Neural cell (in vitro differentiated cells): ENCODE data around the gene LCE1F. TPM values are rescaled to one million over a fixed set of nuclear protein-coding genes. Genes with fewer than 3 reads are reported as not detected.

Experiments
- H2AFZ ChIP-seq: fragments of 200-600, 300-800 bp; sonication (generic), shearing (Covaris generic); 2 replicates; pipeline ENCODE4 v1.6.0; 2014; ENCODE audit warnings: low read depth, mild to moderate bottlenecking, antibody characterized with exemption, low read length, moderate library complexity
- H3F3A ChIP-seq: fragments of 200-600 bp; shearing (Covaris generic); 2 replicates; pipeline ENCODE4 v1.6.1; 2016; ENCODE audit warnings: mild to moderate bottlenecking, moderate library complexity, mixed read lengths, antibody characterized with exemption, low read length; ENCODE audit not compliant: insufficient read depth, poor library complexity, severe bottlenecking
- H3K27ac ChIP-seq: fragments of 200-600, 300-800 bp; sonication (generic), shearing (Covaris generic); 2 replicates; pipeline ENCODE4 v1.5.1; 2014; ENCODE audit warnings: mild to moderate bottlenecking, low read length, moderate library complexity
- H3K27me3 ChIP-seq: fragments of 300-800, 200-600 bp; sonication (generic), shearing (Covaris generic); 2 replicates; pipeline ENCODE4 v1.6.0; 2014; ENCODE audit warnings: mild to moderate bottlenecking, low read depth, low read length, moderate library complexity; ENCODE audit not compliant: insufficient read depth
- H3K36me3 ChIP-seq: fragments of 300-800, 200-600 bp; sonication (generic), shearing (Covaris generic); 2 replicates; pipeline ENCODE4 v1.5.1; 2014; ENCODE audit warnings: mild to moderate bottlenecking, antibody characterized with exemption, low read length, moderate library complexity; ENCODE audit not compliant: insufficient read depth
- H3K4me2 ChIP-seq: fragments of 300-800, 200-600 bp; sonication (generic), shearing (Covaris generic); 2 replicates; pipeline ENCODE4 v1.6.0; 2014; ENCODE audit warnings: mild to moderate bottlenecking, low read length
- H3K4me3 ChIP-seq: fragments of 300-800, 200-600 bp; sonication (generic), shearing (Covaris generic); 2 replicates; pipeline ENCODE4 v1.5.1; 2014; ENCODE audit warnings: mild to moderate bottlenecking, low read length, moderate library complexity
- H3K79me2 ChIP-seq: fragments of 200-600 bp; shearing (Covaris generic); replicated peaks from 2 replicates; pipeline ENCODE4 v1.6.0; 2014; ENCODE audit warnings: mild to moderate bottlenecking, low read length, moderate library complexity; ENCODE audit not compliant: insufficient read depth
- H3K9ac ChIP-seq: fragments of 300-800, 200-600 bp; sonication (generic), shearing (Covaris generic); 2 replicates; pipeline ENCODE4 v1.6.1; 2016; ENCODE audit warnings: mild to moderate bottlenecking, low read length, mixed read lengths
- H3K9me2 ChIP-seq: fragments of 200-600 bp; shearing (Covaris generic); 2 replicates; pipeline ENCODE4 v1.6.1; 2016; ENCODE audit warnings: mild to moderate bottlenecking, low read length, mixed read lengths; ENCODE audit not compliant: insufficient read depth
- H3K9me3 ChIP-seq: fragments of 200-600, 300-800 bp; sonication (generic), shearing (Covaris generic); 2 replicates; pipeline ENCODE4 v1.6.1; 2016; ENCODE audit warnings: mild to moderate bottlenecking, mixed run types, low read length, moderate library complexity, mixed read lengths
- H4K20me1 ChIP-seq: fragments of 200-600 bp; shearing (Covaris generic); 2 replicates; pipeline ENCODE4 v1.6.1; 2016; ENCODE audit warnings: mild to moderate bottlenecking, mixed run types; ENCODE audit not compliant: insufficient read depth
- EP300 ChIP-seq: fragments of 450-650 bp; conservative IDR thresholded peaks from 2 replicates; pipeline ENCODE4 v1.6.1; 2014; ENCODE audit warnings: antibody characterized with exemption, mild to moderate bottlenecking, moderate library complexity; ENCODE audit not compliant: poor library complexity, severe bottlenecking
- EZH2 ChIP-seq: fragments of 200-600, 300-800 bp; shearing (Covaris generic), sonication (generic); IDR thresholded peaks from 2 replicates; pipeline ENCODE4 v1.6.1; 2014; ENCODE audit warnings: antibody characterized with exemption, low read length, borderline replicate concordance, mild to moderate bottlenecking; ENCODE audit not compliant: insufficient read depth, poor library complexity, severe bottlenecking
- POLR2AphosphoS5 ChIP-seq: IDR thresholded peaks from 2 replicates; pipeline ENCODE4 v1.6.1; 2012
- RAD21 ChIP-seq: fragments of 450-650 bp; conservative IDR thresholded peaks from 2 replicates; pipeline ENCODE4 v1.6.1; 2014; ENCODE audit warnings: antibody characterized with exemption, mild to moderate bottlenecking, moderate library complexity
- SMC3 ChIP-seq: fragments of 450-650 bp; conservative IDR thresholded peaks from 2 replicates; pipeline ENCODE4 v1.6.1; 2014; ENCODE audit warnings: antibody characterized with exemption, mild to moderate bottlenecking, moderate library complexity; ENCODE audit not compliant: poor library complexity
- TAF1 ChIP-seq: IDR thresholded peaks from 2 replicates; pipeline ENCODE4 v1.6.1; 2012; ENCODE audit warnings: low read depth
- polyA plus RNA-seq: library from polyadenylated mRNA; depleted of rRNA; stranded (reverse); fragments of >200 nt; gene quantifications from 2 replicates; pipeline ENCODE4 v1.2.3, GENCODE V29; 2014
- TF ChIP-seq, protein P1 (sequence below): fragments of 450-650 bp; IDR thresholded peaks from 2 replicates; pipeline ENCODE4 v1.5.1; 2014; ENCODE audit warnings: antibody characterized with exemption, mild to moderate bottlenecking, moderate library complexity; ENCODE audit not compliant: poor library complexity, severe bottlenecking

Gene LCE1F
- polyA plus RNA-seq, 1 donor from 2014 or later, result not detected

DNA sequence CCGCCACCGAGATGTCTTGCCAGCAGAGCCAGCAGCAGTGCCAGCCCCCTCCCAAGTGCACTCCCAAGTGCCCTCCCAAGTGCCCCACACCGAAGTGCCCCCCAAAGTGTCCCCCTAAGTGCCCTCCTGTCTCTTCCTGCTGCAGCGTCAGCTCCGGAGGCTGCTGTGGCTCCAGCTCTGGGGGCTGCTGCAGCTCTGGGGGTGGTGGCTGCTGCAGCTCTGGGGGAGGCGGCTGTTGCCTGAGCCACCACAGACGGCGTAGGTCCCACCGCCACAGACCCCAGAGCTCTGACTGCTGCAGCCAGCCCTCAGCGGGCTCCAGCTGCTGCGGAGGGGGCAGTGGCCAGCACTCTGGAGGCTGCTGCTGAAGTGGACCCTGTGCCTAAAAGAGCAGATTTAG is 1.4 kb downstream of the LCE1F start:
- no peak overlapping the region for H3K27ac ChIP-seq
- H3K4me3 ChIP-seq, result no peak overlapping the region
- H3K9me2 ChIP-seq, result no peaks in the 10 kb centered on the region
- no peaks in the 10 kb centered on the region for H3K36me3 ChIP-seq
- H2AFZ ChIP-seq, result no peak overlapping the region
- H3K79me2 ChIP-seq, result no peaks in the 10 kb centered on the region
- H3K4me2 ChIP-seq, result no peak overlapping the region
- H4K20me1 ChIP-seq, result no peaks in the 10 kb centered on the region
- H3F3A ChIP-seq, result no peaks in the 10 kb centered on the region
- H3K27me3 ChIP-seq, result no peaks in the 10 kb centered on the region
- no peaks in the 10 kb centered on the region for H3K9me3 ChIP-seq
- no peak overlapping the region for H3K9ac ChIP-seq
- TF ChIP-seq POLR2AphosphoS5, result no peak

DNA sequence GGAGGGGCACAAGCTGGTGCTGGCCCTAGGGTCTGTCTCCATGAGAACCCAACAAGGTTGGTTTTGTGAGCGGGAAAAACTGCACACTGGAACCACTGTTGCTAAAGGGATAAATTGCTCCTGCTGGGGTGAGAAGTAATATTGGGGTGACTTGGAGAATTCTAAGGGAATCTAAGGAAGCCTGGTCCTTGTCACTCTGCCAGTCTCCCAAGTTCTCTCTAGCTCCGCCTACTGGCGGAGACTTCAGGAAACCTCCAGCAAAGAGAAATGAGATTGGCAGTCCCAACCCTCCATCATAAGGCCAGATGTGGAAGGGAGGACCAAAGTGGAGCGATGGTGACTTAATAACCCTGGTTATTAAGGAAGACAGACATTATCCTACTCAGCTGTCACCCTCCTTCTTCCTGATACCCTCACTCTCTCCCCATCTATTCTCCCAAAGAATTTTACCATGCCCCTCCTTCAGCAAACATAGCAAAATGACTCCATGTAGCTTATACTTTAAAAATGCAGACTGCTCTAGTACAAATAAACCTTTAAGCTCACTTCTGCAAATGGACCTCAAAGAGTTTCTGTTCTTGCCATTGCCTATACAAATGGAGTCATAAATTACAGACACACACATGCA is 2.7 kb downstream of the LCE1F start:
- no peak overlapping the region for H3K4me3 ChIP-seq
- H4K20me1 ChIP-seq, result no peaks in the 10 kb centered on the region
- TF ChIP-seq, protein P1, sequence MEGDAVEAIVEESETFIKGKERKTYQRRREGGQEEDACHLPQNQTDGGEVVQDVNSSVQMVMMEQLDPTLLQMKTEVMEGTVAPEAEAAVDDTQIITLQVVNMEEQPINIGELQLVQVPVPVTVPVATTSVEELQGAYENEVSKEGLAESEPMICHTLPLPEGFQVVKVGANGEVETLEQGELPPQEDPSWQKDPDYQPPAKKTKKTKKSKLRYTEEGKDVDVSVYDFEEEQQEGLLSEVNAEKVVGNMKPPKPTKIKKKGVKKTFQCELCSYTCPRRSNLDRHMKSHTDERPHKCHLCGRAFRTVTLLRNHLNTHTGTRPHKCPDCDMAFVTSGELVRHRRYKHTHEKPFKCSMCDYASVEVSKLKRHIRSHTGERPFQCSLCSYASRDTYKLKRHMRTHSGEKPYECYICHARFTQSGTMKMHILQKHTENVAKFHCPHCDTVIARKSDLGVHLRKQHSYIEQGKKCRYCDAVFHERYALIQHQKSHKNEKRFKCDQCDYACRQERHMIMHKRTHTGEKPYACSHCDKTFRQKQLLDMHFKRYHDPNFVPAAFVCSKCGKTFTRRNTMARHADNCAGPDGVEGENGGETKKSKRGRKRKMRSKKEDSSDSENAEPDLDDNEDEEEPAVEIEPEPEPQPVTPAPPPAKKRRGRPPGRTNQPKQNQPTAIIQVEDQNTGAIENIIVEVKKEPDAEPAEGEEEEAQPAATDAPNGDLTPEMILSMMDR, result no peak
- TF ChIP-seq EZH2, result no peak
- TF ChIP-seq EP300, result no peak
- TF ChIP-seq TAF1, result no peak
- no peak for TF ChIP-seq SMC3
- no peaks in the 10 kb centered on the region for H3K36me3 ChIP-seq
- H3K27ac ChIP-seq, result no peak overlapping the region
- no peak overlapping the region for H3K4me2 ChIP-seq
- no peak overlapping the region for H2AFZ ChIP-seq
- no peaks in the 10 kb centered on the region for H3K79me2 ChIP-seq
- H3K9me3 ChIP-seq, result no peaks in the 10 kb centered on the region
- no peaks in the 10 kb centered on the region for H3K27me3 ChIP-seq
- H3F3A ChIP-seq, result no peaks in the 10 kb centered on the region
- no peaks in the 10 kb centered on the region for H3K9me2 ChIP-seq
- H3K9ac ChIP-seq, result no peak overlapping the region

DNA sequence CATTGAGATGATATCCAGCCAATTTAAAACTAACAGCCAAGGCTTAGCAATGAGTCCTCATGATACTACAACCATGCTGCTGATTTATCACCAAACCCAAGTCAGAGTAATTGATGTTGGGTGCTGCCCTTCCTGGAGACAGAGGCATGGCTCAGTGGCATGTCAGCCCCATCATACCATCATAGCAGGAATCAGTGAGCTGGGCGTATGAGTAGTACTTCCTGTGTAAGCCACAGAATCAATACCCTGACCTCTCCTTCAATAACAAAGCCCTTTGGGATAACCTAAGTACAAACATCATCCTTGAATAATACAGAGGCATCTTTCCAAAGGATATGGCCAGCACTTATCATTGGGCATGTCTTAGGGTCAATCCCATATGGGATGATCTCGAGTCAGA is 8.2 kb downstream of the LCE1F start:
- H4K20me1 ChIP-seq, result no peaks in the 10 kb centered on the region
- no peaks in the 10 kb centered on the region for H3K9me3 ChIP-seq
- H3K36me3 ChIP-seq, result no peaks in the 10 kb centered on the region
- no peak overlapping the region for H3K4me2 ChIP-seq
- TF ChIP-seq EZH2 (no peak), EP300 (no peak), TAF1 (no peak), SMC3 (no peak), RAD21 (no peak)
- TF ChIP-seq, protein P1, result no peak
- H3K27ac ChIP-seq, result no peak overlapping the region
- H3F3A ChIP-seq, result no peaks in the 10 kb centered on the region
- no peak overlapping the region for H3K9ac ChIP-seq
- H3K4me3 ChIP-seq, result no peak overlapping the region
- H2AFZ ChIP-seq, result no peak overlapping the region
- no peaks in the 10 kb centered on the region for H3K79me2 ChIP-seq
- no peaks in the 10 kb centered on the region for H3K27me3 ChIP-seq
- H3K9me2 ChIP-seq, result no peaks in the 10 kb centered on the region
